Amygdala (tissue), 56 donors: ENCODE results near the gene TRAT1.

ENCODE experiments used
- DNase-seq, 56 donors: peaks; one replicate each; lab custom pipeline; 2025; lab: John Stamatoyannopoulos, UW

Gene TRAT1

DNA sequence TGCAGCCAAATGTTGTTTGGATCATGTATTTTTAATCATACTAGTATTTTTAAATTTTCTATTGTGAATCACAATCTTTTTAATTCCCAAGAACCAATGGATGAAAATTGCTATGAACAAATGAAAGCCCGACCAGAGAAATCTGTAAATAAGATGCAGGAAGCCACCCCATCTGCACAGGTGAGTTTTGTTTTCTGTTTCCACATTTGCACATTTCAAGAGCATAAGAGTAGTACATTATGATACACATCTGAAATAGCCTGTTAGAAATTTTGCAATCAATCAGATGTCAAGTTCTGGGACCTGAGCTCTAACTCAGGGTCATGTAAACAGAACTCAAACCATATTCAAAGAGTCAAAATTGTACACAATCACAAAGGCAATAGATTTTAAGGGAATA is 26.5 kb downstream of the TRAT1 start:
- no peak for DNase-seq

DNA sequence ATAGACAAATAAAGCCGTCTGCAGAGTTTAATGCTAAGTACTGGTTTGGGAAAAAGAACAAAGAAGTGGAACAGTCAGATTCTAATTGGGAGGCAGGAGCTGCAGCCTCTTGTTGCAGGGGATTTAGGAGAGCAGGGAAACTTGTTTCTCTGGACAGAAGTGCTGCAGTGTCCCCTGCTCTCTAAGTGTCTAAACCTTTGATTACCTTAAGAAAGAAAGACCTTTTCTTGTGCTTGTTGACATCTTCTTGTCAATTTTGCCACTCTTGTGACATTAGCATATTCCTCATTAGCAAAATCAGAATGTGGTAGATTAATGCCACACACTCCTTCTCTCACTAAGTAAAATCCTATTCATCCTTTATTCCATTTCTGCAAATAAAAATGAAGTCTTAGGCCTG is 38.8 kb downstream of the TRAT1 start:
- no peak for DNase-seq

DNA sequence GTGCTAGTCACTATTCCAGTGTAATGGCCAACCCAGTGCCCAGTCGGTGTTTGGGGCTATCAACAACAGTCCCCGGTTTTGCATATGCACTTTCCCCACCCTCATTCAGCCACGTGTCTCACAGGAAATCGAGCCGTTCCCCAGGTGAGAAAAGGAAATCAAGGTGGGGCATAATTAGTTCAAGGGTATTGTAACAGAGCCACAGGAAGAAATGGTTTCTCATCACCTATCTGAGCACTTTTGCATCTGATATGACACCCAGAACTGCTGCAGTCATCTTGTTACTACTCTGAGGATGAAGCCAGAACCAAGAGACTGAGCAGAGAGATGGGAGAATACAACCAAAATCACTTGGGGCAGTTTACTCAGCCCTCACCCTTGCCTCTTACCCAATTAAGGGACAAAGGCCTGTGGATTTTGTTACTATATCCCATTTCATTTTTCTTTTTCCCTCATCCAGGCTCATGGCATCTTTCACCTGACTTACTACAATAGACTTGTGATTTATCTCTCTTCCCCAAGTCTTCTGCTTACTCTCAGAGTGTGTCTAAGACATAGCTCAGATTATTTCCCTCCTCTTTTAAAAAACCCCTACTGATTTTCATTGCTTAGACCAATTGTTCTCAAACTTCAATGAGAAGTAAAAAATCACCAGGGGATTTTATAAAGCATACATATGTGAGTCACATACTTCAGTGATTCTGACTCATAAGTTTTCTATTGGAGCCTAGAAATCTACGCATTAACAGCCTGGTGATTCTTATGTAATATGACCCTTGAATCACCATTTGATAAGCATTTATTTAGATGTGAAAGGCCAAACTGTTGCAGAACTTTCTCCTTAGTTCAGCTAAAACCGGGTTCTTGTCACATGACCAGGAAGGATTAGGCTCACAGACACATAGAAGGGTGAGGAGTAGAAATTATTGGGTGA is 40.5 kb downstream of the TRAT1 start:
- DNase-seq, result no peak

DNA sequence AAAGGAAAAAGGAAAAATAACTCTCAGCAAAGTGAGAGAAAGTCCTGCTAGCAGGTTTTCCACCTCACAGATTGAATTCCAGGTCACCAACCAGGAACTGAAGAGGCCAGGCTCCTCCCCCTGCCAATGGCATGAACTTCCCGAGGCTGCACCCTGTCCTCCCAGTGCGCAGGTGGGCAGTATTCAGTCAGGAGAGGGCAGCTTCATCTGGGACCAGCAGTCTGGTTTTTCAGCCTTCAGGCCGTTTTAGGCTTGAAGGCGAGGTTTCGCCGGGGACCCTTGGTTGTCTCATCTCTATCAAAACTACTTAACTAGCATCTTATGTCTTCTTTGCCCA is 41.2 kb downstream of the TRAT1 start:
- no peak for DNase-seq

DNA sequence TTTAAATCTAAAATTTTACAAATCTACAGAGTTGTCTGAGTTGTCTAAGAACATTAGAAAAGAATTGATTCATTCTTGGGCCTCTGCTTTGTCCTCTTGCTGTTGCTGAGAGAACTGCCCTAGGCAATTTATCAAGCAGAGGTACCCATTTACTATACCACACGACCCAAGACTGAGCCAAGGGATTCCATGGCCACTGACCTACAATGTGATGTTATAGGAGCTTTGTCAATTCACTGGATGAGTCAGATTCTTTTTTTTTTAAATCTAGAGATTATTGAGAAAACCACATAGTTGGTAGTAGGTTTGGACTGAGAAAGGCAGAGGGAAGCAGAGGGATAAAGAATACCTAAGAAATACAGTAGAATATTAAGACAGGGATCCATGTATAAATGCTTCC is 55.3 kb downstream of the TRAT1 start:
- DNase-seq, result no peak

DNA sequence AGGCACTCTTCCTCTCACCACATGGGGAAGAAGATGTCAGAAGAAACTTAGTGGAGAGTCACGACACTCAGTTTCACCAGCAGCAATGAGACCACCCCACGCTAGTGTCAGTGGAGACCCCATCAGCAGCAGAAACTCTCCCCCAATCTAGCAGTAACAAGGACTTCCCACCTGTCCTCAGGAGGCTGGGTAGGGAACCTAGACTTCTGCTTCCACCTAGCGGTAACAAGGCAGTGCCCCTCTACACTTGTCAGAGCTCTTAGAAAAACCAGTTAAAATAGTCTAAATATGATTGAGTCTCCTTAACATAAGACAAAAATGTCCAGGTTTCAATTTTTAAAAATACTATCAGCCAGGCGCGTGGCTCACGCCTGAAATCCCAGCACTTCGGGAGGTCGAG is 57.3 kb downstream of the TRAT1 start:
- DNase-seq, result no peak

DNA sequence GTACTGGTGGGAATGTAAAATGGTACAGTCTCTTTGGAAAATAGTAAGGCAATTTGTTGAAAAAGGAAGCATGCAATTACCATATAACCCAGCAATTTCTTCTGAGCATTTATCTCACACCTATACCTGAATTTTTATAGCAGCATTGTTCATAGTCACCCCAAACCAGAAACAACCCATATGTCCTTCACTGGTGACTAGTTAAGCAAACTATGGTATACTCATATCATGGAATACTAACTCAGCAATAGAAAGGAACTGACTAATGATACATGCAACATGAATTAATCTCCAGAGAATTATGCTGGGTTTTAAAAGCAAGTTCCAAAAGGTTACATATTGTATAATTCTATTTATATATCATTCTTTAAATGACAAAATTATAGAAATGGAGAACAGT is 60.2 kb downstream of the TRAT1 start:
- DNase-seq, result no peak

DNA sequence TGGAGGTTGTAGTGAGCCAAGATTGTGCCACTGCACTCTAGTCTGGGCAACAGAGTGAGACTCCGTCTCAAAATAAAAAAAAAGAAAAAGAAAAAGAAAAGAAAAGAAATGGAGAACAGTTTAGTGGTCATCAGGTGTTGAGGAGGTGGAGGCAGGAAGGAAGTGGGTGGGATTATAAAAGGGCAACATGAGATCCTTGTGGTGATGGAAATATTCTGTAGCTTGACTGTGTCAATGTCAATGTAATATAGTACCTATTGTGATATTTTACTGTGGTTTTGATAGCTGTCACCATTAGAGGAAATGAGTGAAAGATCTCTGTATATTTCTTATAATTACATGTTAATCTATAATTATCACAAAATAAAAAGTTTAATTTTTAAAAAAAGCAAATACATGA is 60.8 kb downstream of the TRAT1 start:
- DNase-seq, result no peak

DNA sequence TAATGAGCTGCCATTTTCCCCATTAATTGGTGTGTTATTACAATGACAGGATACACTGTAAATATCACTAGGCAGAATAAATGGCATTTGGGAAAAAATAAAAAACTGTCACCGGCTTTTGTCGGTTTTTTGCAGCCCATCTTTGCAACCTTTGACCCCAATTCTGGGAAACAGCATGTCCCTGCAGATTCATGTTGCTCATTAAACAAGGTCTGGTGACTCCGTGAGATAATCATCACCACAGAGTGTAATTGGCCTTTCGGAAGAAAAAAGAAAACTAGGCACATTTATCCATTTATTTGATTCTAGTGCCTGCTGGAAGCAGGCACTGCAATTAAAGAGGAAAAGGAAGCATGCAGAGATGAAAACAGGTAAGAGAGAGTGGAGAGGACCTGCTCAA is 64.5 kb downstream of the TRAT1 start:
- DNase-seq, result no peak

DNA sequence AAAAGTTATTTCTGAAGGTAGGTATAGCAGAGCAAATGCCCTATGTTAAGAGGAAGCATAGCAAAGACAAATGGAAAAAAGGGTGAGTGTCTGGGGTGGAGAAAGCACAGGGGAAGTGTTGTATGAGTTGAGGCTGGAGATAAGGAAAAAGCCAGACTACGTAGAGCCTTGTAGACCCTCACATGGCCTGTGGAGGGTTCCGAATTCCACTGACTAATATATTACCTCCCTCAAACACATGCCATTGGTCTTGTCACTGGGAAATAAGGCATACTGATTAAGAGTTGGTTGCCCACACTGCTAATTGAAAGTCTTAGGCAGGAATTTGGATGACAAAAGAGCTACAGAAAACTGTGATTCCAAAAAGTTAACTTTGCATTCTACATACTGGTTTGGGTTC is 65.2 kb downstream of the TRAT1 start:
- DNase-seq, result no peak

DNA sequence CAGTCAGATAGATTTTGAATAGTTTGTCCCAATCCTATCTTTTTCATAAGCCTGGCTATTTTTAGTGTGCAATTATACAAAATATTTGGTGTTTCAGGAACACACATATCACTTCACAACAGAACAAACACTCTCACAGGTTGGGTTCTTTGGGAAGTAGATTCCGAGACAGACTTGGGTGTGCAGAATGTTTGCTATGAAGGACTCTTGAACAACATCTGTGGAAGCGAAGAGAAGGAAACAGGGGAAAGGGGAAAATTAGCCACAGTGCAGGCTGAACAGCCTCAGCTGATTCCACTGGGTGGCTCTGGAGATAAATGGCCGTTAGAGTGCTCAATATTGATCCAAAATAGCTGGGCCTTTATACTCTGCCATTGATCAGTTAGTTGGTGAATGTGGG is 69.2 kb downstream of the TRAT1 start:
- no peak for DNase-seq

DNA sequence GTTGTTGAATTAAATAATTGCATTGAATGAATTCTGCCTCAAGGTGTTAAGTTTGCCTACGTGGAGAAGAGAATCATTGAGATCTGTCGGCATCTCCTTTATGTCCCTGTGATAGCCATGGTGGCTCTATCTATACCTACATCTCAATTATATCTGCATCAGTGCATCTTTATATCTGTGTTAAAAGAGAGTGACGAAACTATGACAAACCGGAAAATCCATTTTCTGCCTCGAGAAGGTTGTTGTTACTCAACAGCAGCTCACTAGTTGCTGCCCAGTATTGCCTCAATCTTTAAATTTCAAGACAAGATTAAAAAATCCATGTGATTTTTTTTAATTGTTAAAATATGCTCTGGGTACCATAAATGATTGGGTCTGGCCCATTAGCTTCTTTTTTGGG is 72.4 kb downstream of the TRAT1 start:
- DNase-seq, result no peak

DNA sequence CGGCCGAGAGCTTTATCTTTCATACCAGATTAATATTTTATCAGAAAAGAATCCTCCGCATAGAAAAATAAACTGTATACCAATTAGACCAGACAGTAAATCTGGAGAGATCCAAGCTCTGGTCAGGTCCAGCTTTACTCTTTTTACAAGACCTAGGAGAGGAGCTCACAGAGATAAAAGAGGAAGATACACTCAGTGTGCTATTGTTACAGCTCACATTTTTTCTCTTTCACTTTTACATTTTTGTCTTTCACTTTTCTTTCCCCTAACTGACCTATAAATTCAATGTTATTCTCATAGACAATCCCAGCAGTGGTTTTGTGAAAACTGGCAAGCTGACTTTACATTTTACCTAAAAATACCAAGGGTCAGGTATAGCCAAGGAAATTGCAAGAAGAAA is 75.3 kb downstream of the TRAT1 start:
- DNase-seq, result no peak

DNA sequence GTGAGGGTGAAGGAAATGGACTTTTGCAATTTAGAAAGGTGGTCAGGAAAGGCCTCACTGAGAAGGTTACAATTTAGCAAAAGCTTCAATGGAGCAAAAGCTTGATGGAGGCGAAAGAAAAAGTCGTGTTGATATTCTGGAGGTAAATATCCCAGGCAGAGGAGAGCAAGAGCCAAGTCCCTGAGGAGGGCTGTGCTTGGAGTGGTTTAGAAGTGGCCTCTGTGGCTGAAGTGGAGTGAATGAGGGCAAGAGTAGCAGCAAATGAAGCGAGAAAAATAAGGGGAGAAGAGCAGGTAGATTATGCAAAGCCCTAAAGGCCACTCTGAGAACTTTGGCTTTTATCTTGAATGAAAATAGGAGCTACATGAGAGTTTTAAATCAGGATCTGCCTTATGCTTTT is 76.9 kb downstream of the TRAT1 start:
- no peak for DNase-seq
